GM21717 (cell line): ENCODE data around the gene GTF2H4.

Experiments
- ATAC-seq: cut with Tn5 transposase; IDR thresholded peaks from one replicate; pipeline ENCODE4 v1.9.1; 2021; ENCODE audit warnings: mild to moderate bottlenecking, moderate library complexity; ENCODE audit not compliant: unreplicated experiment

GTF2H4 gene

DNA sequence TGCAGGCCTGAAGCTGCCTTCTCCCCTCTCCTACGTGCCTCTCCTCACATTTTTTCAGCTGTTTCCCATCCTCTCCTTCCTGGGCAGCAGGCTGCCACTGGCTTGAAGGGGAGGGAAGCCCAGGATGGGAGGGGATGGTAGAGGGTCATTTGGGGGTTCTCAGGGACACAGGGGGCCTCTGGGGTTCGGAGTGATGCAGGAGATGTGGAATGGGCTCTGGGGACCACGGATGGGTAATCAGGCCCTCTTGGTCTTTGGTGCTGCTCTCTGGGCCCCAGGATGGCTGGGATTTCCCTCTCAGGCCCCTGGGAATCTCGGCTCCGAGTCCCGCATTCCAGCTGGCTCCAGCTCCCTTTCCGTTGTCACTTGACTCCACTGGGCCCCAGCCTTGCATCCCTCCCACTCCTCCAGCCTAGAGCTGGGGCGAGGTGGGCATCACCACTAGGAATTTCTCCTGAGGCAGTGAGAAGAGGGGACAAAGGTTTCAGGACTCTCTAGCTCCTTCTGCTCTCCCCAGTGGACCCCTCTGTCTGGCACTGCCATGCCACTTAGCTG is 25.7 kb upstream of the GTF2H4 start:
- no peak for ATAC-seq

GRCh38 chr6:30882759-30883684 is 25.0 kb upstream of the GTF2H4 start:
- ATAC-seq: no peak

DNA sequence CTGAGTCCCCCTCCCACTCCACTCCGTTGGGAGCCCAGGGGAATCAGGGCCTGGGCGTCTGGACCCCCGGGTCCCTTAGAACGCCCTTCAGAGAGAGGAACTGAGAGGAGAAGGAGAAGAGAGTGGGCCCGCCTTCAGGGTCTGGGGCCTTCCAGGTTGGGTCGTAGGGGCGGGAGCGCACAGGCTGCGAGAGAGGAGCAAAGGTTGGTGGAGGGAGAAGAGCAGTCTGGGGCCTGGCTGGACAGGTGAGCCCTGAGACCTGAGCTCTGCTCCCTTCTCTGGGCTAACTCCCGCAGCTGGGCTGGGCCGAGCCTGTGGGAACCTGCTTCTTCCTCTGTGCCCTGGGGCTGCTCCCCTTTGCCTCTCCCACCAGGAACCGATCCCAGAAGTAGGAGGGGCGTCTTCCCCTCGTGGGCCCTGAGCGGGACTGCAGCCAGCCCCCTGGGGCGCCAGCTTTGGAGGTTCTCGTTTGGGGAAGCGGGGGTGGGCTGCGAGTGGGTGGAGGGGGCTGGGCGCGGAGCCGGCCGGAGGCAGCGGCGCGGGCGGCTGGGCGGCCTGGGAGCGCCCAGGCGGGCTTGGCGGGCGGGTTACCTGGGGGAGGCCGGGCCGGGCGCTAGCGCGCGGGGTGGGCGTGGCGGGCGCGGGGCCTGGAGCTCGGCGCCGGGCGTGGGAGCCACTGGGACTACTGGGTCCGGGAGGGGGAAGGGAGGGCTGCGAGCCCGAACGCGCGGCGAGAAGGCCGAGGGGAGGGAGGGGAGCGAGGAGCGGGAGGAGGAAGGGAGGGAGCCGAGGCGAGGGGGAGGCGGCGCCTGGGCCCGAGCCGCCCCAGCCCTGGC is 24.1 kb upstream of the GTF2H4 start, which contains the start of gene DDR1:
DDR1 (plus strand) TSS at position 835 of the 836 bp plus-strand sequence. CDS start 4,211 bp downstream, outside the sequence.
- no peak for ATAC-seq

GRCh38 chr6:30884521-30885480 is 23.2 kb upstream of the GTF2H4 start:
- ATAC-seq: no peak

DNA sequence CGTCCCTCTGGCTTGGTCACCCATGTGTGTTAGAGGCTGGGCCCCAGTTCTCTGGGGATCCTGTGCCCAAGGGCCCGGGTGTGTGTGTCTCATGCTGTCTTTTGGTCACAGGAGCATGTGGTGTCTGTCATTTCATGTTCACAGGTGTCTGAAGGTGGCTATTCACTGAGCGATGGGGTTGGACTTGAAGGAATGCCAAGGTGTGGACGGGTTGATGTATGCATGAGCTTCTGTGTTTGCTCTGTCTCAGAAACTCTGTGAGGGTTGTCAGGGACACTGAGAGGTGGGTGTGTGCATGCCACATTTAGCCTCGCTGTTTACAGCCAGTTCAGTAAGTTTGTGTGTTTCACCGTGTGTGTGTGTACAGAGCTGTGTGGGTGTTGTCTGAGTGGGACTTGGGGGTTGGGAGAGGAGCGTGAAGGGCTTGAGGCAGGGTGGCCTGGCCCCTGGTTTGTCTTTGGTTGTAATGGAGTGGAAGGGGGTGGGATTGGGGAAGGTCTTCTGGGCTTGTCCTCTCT is 22.5 kb upstream of the GTF2H4 start:
- no peak for ATAC-seq

DNA sequence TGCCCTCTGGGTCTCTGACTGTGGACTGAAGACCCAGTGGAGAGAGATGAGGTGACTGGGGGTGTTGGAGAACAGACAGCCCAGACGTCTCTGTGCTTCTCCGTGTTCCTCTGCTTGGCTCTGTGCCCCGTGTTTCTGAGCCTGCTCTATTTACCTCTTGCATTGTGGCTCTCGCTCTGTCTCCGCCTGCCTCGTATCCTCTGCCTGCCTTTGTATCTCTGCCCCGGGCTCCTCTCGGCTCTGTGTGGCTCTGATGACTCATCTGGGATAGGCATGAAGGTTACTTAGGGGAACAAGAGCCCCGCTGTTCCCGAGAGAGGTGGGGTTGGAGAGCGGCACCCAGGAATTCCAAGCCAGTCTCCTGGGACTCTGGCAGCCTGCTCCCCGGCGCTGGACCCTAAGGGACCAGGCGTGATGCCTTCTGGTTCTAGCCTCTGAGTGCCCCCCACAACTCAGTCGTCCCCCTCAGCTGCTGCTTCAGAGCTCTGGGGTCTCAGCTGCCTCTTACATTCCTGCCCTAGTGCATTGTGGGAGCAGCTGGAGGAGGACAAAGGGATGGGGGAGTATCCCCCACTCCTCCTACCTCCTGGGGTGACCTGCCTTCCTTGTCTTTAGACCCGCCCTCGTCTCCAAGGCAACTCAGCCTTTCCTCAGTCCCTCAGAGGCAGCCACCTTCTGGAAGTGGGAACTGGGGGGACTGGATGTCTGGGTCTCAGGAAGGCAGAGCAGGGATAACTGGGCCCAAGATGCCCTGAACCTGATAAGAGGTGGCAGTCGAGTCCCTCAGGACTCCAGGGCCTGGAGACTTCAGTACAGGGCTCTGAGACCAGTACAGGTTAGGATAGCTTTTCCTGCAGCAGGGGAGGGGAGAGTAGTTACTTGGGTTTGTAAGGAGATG is 21.8 kb upstream of the GTF2H4 start:
- no peak for ATAC-seq

- no peak for ATAC-seq
Measured at GRCh38 chr6:30886897-30887255, 21.1 kb upstream of the GTF2H4 start.

- ATAC-seq: no peak
Measured at GRCh38 chr6:30887901-30888815, 19.8 kb upstream of the GTF2H4 start.

DNA sequence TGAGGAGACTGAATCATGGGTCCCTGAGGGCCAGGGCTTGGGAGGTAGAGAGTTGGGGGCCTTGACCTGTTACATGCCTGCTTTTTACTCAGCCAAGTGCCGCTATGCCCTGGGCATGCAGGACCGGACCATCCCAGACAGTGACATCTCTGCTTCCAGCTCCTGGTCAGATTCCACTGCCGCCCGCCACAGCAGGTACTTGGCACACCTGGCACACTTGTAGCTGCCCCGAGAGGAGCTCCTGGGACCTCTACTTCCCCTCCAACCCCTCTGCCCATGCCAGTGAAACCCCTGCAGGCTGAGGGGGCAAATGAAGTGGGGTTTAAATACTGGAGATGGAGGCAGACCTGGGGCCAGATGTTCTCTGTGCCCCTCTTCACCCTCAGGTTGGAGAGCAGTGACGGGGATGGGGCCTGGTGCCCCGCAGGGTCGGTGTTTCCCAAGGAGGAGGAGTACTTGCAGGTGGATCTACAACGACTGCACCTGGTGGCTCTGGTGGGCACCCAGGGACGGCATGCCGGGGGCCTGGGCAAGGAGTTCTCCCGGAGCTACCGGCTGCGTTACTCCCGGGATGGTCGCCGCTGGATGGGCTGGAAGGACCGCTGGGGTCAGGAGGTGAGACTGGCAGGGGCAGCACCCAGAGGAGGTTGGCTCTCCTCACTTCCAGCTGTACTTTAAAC is 19.1 kb upstream of the GTF2H4 start:
- no peak for ATAC-seq

- no peak for ATAC-seq
Measured at GRCh38 chr6:30889496-30889885, 18.5 kb upstream of the GTF2H4 start.

DNA sequence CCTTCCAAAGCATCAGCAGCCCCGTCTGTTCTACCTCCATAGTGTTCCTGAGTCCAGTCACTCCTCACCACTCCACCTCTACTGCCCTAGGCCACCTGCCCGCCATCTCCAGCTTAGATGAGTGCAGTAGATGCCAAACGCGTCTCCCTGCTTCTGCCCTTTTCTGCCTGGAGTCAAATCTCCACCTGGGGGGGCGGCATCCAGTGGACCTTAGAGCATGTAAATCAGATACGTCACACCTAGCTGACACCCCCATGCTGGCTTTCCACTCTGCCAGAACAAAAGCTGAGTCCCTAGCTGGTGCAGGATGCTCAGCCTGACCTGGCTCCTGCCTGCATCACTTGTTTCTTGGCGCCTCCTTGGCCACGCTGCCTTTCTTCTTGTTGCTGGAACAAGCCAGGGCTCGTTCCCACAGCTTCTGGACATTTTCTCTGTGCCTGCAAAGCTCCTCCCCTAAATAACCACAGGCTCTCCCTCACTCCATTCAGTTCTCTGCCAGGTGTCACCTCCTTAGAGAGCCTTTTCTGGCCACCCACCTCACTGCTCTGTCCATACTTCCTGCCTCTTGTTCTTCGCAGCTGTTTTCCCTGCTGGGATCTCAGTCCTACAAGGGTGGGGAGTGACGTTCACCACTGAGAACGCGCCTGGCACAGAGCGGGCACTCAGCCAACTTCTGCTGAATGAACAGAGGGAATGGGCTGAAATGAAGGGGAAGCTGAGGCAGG is 17.9 kb upstream of the GTF2H4 start:
- ATAC-seq: no peak

- no peak for ATAC-seq
Measured at GRCh38 chr6:30890646-30891449, 17.2 kb upstream of the GTF2H4 start.

DNA sequence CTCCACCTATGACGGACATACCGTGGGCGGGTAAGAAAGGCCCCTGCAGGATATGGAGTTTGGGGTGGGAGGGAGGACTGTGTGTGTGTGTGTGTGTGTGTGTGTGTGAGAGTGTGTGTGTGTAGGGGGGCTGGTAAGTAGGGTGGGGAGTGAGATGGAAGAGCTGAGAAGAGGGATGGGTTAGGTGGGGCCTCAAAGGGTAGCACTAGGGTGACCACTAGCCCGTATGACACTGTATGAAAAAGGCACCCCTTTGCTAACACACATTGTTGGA is 16.6 kb upstream of the GTF2H4 start:
- ATAC-seq: no peak

- ATAC-seq: no peak
Measured at GRCh38 chr6:30891816-30892538, 16.0 kb upstream of the GTF2H4 start.

DNA sequence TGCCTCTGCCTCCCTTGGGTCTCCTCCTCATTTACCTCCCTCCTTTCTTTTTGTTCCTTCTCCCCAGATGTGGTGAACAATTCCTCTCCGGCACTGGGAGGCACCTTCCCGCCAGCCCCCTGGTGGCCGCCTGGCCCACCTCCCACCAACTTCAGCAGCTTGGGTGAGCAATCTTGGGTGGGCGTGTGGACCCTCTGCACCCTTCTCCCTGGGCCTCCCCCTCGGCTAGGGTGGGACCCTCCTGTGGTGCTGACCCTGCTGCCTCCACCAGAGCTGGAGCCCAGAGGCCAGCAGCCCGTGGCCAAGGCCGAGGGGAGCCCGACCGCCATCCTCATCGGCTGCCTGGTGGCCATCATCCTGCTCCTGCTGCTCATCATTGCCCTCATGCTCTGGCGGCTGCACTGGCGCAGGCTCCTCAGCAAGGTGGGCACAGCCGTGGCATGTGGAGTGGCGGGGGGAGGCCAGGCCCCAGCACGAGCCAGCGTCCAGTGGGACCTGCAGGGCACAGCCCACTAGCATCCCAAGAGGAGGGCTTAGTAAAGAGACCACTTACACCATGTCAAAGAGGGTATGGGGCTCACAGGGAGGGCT is 14.9 kb upstream of the GTF2H4 start:
- ATAC-seq: no peak
